HCT116 (cell line): ENCODE measurements around the gene FBXO48. TPM values are rescaled to one million over a fixed set of nuclear protein-coding genes. Genes with fewer than 3 reads are reported as not detected.

Experiments
- ATAC-seq: fragments of 200-7000 bp; cut with Tn5 transposase; 2 replicates; pipeline ENCODE4 v1.9.1; 2020; ENCODE audit warnings: mild to moderate bottlenecking, moderate library complexity
- BruUV-seq: library from RNA; stranded (reverse); fragments of 400-500 nt; replicated peaks from 2 replicates; lab custom pipeline; 2021; lab: Mats Ljungman, UMichigan
- CTCF ChIA-PET: fragments of 300-600 bp; sonication (Branson Sonifier 250); formaldehyde crosslinking; loops from one replicate; lab custom pipeline; 2021; ENCODE audit warnings: antibody characterized with exemption; lab: Charles Lee
- POLR2A ChIA-PET: fragments of 300-600, 350-600 bp; sonication (Branson Sonifier 250); formaldehyde crosslinking; loops from one replicate; lab custom pipeline; 2021; ENCODE audit warnings: antibody characterized with exemption; lab: Charles Lee
- RAD21 ChIA-PET, 2 experiments: fragments of 300-600 bp; sonication (Branson Sonifier 250); formaldehyde crosslinking; loops; one replicate each; lab custom pipeline; 2023; ENCODE audit warnings: low total read pairs in 2 of 2; ENCODE audit not compliant: uncharacterized antibody in 2 of 2, unreplicated experiment in 2 of 2, low non-redundant PET in 1 of 2; lab: Charles Lee
- DNase-seq: peaks from one replicate; pipeline ENCODE4 v3.0.0-alpha.2; 2010; ENCODE audit warnings: low read depth, low spot score
- H2AFZ ChIP-seq: fragments of 200-600 bp; shearing (Covaris generic), sonication (generic); 2 replicates; pipeline ENCODE4 v1.6.1; 2017; ENCODE audit warnings: low read depth, mixed run types, mixed read lengths, antibody characterized with exemption, low read length; ENCODE audit not compliant: poor library complexity, severe bottlenecking
- H3K27ac ChIP-seq: 2 replicates; pipeline ENCODE4 v1.5.1; 2012; ENCODE audit warnings: low read depth, low read length
- H3K27me3 ChIP-seq: fragments of 200-600 bp; sonication (generic); 2 replicates; pipeline ENCODE4 v1.6.1; 2016; ENCODE audit warnings: mixed run types, low read length, mixed read lengths; ENCODE audit not compliant: insufficient read depth
- H3K36me3 ChIP-seq, 2 experiments: fragments of 200-500 bp in 1 of 2; fragments of 200-600 bp in 1 of 2; sonication (Bioruptor generic) in 1 of 2; sonication (generic) in 1 of 2; 2 replicates each; pipeline versions ENCODE4 v1.5.1 to v1.6.1; 2014 to 2016; ENCODE audit warnings: low read length in 2 of 2, inconsistent platforms in 1 of 2, mixed read lengths in 1 of 2, mixed run types in 1 of 2; ENCODE audit not compliant: insufficient read depth in 2 of 2, control insufficient read depth in 1 of 2
- H3K4me1 ChIP-seq, 2 experiments: fragments of 200-600 bp in 1 of 2; sonication (generic) in 1 of 2; 2 replicates each; pipeline versions ENCODE4 v1.5.1 to v1.6.1; 2012 to 2017; ENCODE audit warnings: low read length in 2 of 2, inconsistent platforms in 1 of 2, mild to moderate bottlenecking in 1 of 2, mixed read lengths in 1 of 2, mixed run types in 1 of 2, moderate library complexity in 1 of 2; ENCODE audit not compliant: insufficient read depth in 2 of 2, control insufficient read depth in 1 of 2
- H3K4me2 ChIP-seq: fragments of 200-600 bp; sonication (generic); 2 replicates; pipeline ENCODE4 v1.6.1; 2017; ENCODE audit warnings: mixed run types, low read length, mixed read lengths
- H3K4me3 ChIP-seq, 2 experiments: fragments of 200-600 bp in 1 of 2; sonication (generic) in 1 of 2; replicated peaks in 1 of 2; 2 replicates each; pipeline ENCODE4 v1.5.1; 2011 to 2016; ENCODE audit warnings: low read length in 2 of 2, control low read depth in 1 of 2, low read depth in 1 of 2, mild to moderate bottlenecking in 1 of 2, mixed read lengths in 1 of 2, mixed run types in 1 of 2
- H3K79me2 ChIP-seq: fragments of 200-600 bp; sonication (generic); 2 replicates; pipeline ENCODE4 v1.6.1; 2017; ENCODE audit warnings: mild to moderate bottlenecking, mixed run types, low read length, moderate library complexity, mixed read lengths; ENCODE audit not compliant: insufficient read depth
- H3K9ac ChIP-seq: fragments of 200-600 bp; sonication (generic); 2 replicates; pipeline ENCODE4 v1.6.1; 2016; ENCODE audit warnings: low read length, mixed read lengths
- H3K9me2 ChIP-seq: fragments of 200-600 bp; sonication (generic), shearing (Covaris generic); 2 replicates; pipeline ENCODE4 v1.6.1; 2017; ENCODE audit warnings: mixed run types, mild to moderate bottlenecking, moderate library complexity; ENCODE audit not compliant: insufficient read depth
- H3K9me3 ChIP-seq, 2 experiments: fragments of 200-500 bp in 1 of 2; fragments of 200-600 bp in 1 of 2; sonication (Bioruptor generic) in 1 of 2; sonication (generic) in 1 of 2; 2 replicates each; pipeline ENCODE4 v1.6.1; 2014 to 2017; ENCODE audit warnings: low read length in 2 of 2, mixed read lengths in 2 of 2, inconsistent platforms in 1 of 2, low read depth in 1 of 2, mild to moderate bottlenecking in 1 of 2, mixed run types in 1 of 2, moderate library complexity in 1 of 2; ENCODE audit not compliant: control insufficient read depth in 1 of 2, insufficient read depth in 1 of 2
- H4K20me1 ChIP-seq: fragments of 200-600 bp; sonication (generic), shearing (Covaris generic); 2 replicates; pipeline ENCODE4 v1.6.1; 2017; ENCODE audit warnings: mixed run types, mild to moderate bottlenecking, moderate library complexity; ENCODE audit not compliant: insufficient read depth
- CBX3 ChIP-seq: IDR thresholded peaks from 2 replicates; pipeline ENCODE4 v1.6.1; 2012; ENCODE audit warnings: low read depth
- EZH2 ChIP-seq: fragments of 200-600 bp; sonication (generic); IDR thresholded peaks from 2 replicates; pipeline ENCODE4 v1.6.1; 2017; ENCODE audit warnings: antibody characterized with exemption, mixed run types
- EZH2phosphoT487 ChIP-seq: fragments of 200-600 bp; IDR thresholded peaks from 2 replicates; pipeline ENCODE4 v1.6.1; 2018; ENCODE audit warnings: antibody characterized with exemption, borderline replicate concordance
- FOSL1 ChIP-seq: IDR thresholded peaks from 2 replicates; pipeline ENCODE4 v1.6.1; 2012; ENCODE audit warnings: low read depth
- POLR2A ChIP-seq: IDR thresholded peaks from 2 replicates; pipeline ENCODE4 v1.7.0; 2011; ENCODE audit warnings: borderline replicate concordance; ENCODE audit not compliant: insufficient read depth, insufficient read length; ENCODE audit errors: extremely low read depth
- RAD21 ChIP-seq: IDR thresholded peaks from 2 replicates; pipeline ENCODE4 v1.6.1; 2012; ENCODE audit warnings: low read depth, mild to moderate bottlenecking
- SIN3A ChIP-seq: IDR thresholded peaks from 2 replicates; pipeline ENCODE4 v1.6.1; 2012; ENCODE audit warnings: low read depth
- SP1 ChIP-seq: IDR thresholded peaks from 2 replicates; pipeline ENCODE4 v1.6.1; 2012; ENCODE audit warnings: low read depth
- ZFX ChIP-seq: fragments of 450-650 bp; IDR thresholded peaks from 2 replicates; pipeline ENCODE4 v1.6.1; 2017
- ZNF274 ChIP-seq: fragments of 200-500 bp; sonication (Bioruptor generic); IDR thresholded peaks from 2 replicates; pipeline ENCODE4 v1.6.1; 2014; ENCODE audit warnings: mild to moderate bottlenecking, low read depth, low read length, inconsistent platforms
- intact Hi-C: fragments of 100-400 bp; cut with micrococcal nuclease; formaldehyde crosslinking; loops from 2 replicates; pipeline ENCODE4 v1.10.0; 2022
- total RNA-seq: library from RNA; stranded (reverse); gene quantifications from one replicate; pipeline ENCODE4 v1.2.1, GENCODE V29; 2021; ENCODE audit not compliant: unreplicated experiment
- TF ChIP-seq, protein P1 (sequence below): IDR thresholded peaks from 2 replicates; pipeline ENCODE4 v1.6.1; 2011; ENCODE audit warnings: mild to moderate bottlenecking, low read length, moderate library complexity; ENCODE audit not compliant: insufficient replicate concordance; ENCODE audit errors: extremely low read depth
- TF ChIP-seq, protein P2 (sequence below): IDR thresholded peaks from 2 replicates; pipeline ENCODE4 v1.6.1; 2012
- TF ChIP-seq, protein P3 (sequence below), 3 experiments: fragments of 200-600 bp in 1 of 3; sonication (generic) in 1 of 3; IDR thresholded peaks in 2 of 3; conservative IDR thresholded peaks in 1 of 3; 2 replicates each; pipeline ENCODE4 v1.5.1; 2012 to 2017; ENCODE audit warnings: low read depth in 2 of 3, low read length in 2 of 3, antibody characterized with exemption in 1 of 3, borderline replicate concordance in 1 of 3, control low read depth in 1 of 3, mild to moderate bottlenecking in 1 of 3, mixed read lengths in 1 of 3, mixed run types in 1 of 3, moderate library complexity in 1 of 3; ENCODE audit not compliant: insufficient read depth in 1 of 3
- TF ChIP-seq, protein P4 (sequence below): IDR thresholded peaks from 2 replicates; pipeline ENCODE4 v1.6.1; 2012; ENCODE audit warnings: low read depth

Gene FBXO48
- total RNA-seq, 1 experiment from 2014 or later, result 0.91 TPM

DNA sequence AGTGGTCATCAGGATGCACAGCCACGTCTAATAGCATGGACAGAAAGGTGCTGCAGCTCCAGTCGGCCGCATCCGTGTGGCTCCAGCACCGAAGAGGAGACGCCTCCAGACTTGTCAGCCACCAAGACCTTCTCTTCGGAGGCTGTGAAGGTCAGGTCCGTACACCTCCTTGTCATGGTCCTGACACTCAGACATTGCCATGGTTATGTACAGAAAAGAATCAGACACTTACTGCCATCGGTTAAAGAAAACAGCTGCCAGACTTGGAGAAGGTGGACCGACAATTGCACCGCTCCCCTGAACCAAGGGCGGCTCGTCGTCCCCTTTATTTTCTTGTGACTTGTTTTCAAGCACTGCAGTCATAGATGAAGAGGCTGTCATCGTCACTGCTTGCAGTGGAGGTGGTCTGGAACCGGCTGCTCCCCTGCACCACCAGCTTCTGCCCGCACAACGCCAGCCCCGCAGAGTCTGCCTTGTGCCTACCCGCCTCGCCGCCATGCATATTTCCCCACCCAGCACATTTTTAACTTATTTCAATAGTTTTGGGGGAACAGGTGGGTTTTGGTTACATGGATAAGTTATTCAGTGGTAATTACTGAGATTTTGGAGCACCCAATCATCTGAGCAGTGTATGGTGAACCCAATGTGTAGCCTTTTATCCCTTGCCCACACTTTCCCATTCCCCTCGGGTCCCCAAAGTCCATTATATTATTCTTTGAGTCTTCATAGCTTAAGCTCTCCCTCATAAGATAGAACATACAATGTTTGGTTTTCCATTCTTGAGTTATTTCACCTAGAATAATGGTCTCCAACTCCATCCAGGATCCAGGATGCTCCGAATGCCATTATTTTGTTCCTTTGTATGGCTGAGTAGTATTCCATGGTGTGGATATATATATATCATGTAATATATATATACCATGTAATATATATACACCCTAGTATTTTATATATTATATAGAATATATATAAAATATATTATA lies 18.1 kb downstream of the FBXO48 start:
- intact Hi-C loops, result loop anchor here (10.0 kb wide), 1 partner anchor 164 kb away; no protein-coding TSS in a partner anchor
- CTCF ChIA-PET, result no interaction called here
- BruUV-seq, result no TSS peak
- no peaks in the 10 kb centered on the region for H3K27me3 ChIP-seq
- H3K79me2 ChIP-seq, result no peaks in the 10 kb centered on the region
- no peaks in the 10 kb centered on the region for H3K9me2 ChIP-seq
- POLR2A ChIA-PET, result no interaction called here
- H3K9me3 ChIP-seq, result no peaks in the 10 kb centered on the region
- H4K20me1 ChIP-seq, result no peaks in the 10 kb centered on the region
- ATAC-seq (no peak), DNase-seq (no peak)
- RAD21 ChIA-PET, result no interaction called here
- no peak overlapping the region for H3K4me2 ChIP-seq
- H3K36me3 ChIP-seq, result no peaks in the 10 kb centered on the region
- H3K9ac ChIP-seq, result no peak overlapping the region
- no peaks in the 10 kb centered on the region for H3K4me1 ChIP-seq
- no peak overlapping the region for H3K27ac ChIP-seq
- no peak for TF ChIP-seq SIN3A
- no peak for TF ChIP-seq SP1
- TF ChIP-seq, protein P1, sequence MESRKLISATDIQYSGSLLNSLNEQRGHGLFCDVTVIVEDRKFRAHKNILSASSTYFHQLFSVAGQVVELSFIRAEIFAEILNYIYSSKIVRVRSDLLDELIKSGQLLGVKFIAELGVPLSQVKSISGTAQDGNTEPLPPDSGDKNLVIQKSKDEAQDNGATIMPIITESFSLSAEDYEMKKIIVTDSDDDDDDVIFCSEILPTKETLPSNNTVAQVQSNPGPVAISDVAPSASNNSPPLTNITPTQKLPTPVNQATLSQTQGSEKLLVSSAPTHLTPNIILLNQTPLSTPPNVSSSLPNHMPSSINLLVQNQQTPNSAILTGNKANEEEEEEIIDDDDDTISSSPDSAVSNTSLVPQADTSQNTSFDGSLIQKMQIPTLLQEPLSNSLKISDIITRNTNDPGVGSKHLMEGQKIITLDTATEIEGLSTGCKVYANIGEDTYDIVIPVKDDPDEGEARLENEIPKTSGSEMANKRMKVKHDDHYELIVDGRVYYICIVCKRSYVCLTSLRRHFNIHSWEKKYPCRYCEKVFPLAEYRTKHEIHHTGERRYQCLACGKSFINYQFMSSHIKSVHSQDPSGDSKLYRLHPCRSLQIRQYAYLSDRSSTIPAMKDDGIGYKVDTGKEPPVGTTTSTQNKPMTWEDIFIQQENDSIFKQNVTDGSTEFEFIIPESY, result no peak
- TF ChIP-seq RAD21, result no peak
- no peak for TF ChIP-seq ZFX
- TF ChIP-seq POLR2A, result no peak
- TF ChIP-seq EZH2phosphoT487, result no peak
- TF ChIP-seq, protein P2, sequence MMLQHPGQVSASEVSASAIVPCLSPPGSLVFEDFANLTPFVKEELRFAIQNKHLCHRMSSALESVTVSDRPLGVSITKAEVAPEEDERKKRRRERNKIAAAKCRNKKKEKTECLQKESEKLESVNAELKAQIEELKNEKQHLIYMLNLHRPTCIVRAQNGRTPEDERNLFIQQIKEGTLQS, result no peak
- no peak for TF ChIP-seq ZNF274
- TF ChIP-seq, protein P3, sequence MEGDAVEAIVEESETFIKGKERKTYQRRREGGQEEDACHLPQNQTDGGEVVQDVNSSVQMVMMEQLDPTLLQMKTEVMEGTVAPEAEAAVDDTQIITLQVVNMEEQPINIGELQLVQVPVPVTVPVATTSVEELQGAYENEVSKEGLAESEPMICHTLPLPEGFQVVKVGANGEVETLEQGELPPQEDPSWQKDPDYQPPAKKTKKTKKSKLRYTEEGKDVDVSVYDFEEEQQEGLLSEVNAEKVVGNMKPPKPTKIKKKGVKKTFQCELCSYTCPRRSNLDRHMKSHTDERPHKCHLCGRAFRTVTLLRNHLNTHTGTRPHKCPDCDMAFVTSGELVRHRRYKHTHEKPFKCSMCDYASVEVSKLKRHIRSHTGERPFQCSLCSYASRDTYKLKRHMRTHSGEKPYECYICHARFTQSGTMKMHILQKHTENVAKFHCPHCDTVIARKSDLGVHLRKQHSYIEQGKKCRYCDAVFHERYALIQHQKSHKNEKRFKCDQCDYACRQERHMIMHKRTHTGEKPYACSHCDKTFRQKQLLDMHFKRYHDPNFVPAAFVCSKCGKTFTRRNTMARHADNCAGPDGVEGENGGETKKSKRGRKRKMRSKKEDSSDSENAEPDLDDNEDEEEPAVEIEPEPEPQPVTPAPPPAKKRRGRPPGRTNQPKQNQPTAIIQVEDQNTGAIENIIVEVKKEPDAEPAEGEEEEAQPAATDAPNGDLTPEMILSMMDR (IDR thresholded peaks at IDR 0.05 in 2 of 3, conservative IDR thresholded peaks at IDR 0.05 in 1 of 3; ENCODE audit: borderline replicate concordance in 1 of 3, insufficient read depth in 1 of 3, low read depth in 2 of 3, low read length in 2 of 3), result no peak
- TF ChIP-seq EZH2, result no peak
- TF ChIP-seq, protein P4, sequence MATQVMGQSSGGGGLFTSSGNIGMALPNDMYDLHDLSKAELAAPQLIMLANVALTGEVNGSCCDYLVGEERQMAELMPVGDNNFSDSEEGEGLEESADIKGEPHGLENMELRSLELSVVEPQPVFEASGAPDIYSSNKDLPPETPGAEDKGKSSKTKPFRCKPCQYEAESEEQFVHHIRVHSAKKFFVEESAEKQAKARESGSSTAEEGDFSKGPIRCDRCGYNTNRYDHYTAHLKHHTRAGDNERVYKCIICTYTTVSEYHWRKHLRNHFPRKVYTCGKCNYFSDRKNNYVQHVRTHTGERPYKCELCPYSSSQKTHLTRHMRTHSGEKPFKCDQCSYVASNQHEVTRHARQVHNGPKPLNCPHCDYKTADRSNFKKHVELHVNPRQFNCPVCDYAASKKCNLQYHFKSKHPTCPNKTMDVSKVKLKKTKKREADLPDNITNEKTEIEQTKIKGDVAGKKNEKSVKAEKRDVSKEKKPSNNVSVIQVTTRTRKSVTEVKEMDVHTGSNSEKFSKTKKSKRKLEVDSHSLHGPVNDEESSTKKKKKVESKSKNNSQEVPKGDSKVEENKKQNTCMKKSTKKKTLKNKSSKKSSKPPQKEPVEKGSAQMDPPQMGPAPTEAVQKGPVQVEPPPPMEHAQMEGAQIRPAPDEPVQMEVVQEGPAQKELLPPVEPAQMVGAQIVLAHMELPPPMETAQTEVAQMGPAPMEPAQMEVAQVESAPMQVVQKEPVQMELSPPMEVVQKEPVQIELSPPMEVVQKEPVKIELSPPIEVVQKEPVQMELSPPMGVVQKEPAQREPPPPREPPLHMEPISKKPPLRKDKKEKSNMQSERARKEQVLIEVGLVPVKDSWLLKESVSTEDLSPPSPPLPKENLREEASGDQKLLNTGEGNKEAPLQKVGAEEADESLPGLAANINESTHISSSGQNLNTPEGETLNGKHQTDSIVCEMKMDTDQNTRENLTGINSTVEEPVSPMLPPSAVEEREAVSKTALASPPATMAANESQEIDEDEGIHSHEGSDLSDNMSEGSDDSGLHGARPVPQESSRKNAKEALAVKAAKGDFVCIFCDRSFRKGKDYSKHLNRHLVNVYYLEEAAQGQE, result no peak
- TF ChIP-seq FOSL1, result no peak
- no peak for TF ChIP-seq CBX3
- no peak overlapping the region for H3K4me3 ChIP-seq
- H2AFZ ChIP-seq, result no peak overlapping the region
